ENCODE results near the gene POLR3E. TPM values are rescaled to one million over a fixed set of nuclear protein-coding genes. Genes with fewer than 3 reads are reported as not detected.
"Not testable (repeated sequence)": the region's sequence is repeated elsewhere in the genome, so short reads cannot be mapped to it uniquely, and the experiment has no call there.

The POLR3E gene
- total RNA-seq, 2 experiments from 2014 or later: 74.5 to 107 TPM

GRCh38 chr16:22366371-22366770 is 69.2 kb downstream of the POLR3E start:
- Histone ChIP-seq H3K27ac (ENCODE audit: low read depth, low read length, poor library complexity, severe bottlenecking) (no peak overlapping the region), H3K4me1 (ENCODE audit: insufficient read depth, low read length, poor library complexity, severe bottlenecking) (peaks cover 29% of the 10 kb centered on the region), H3K4me2 (ENCODE audit: low read length) (no peak overlapping the region), H4K20me1 (ENCODE audit: insufficient read depth, low read length) (peaks cover 10% of the 10 kb centered on the region; the same call in 1 of the 2 replicates), H2AFZ (ENCODE audit: low read length) (no peak overlapping the region), H3K36me3 (ENCODE audit: insufficient read depth, low read length) (peaks cover 91% of the 10 kb centered on the region), H3K79me2 (ENCODE audit: insufficient read depth, low read depth, low read length) (peaks cover 64% of the 10 kb centered on the region), H3K9me3 (ENCODE audit: low read length) (no peaks in the 10 kb centered on the region), H3K4me3 (ENCODE audit: low read depth, low read length, poor library complexity, severe bottlenecking) (no peak overlapping the region), H3K9me2 (ENCODE audit: insufficient read depth, low read length) (no peaks in the 10 kb centered on the region)
- BruUV-seq (replicated peaks): no TSS peak
- ChIA-PET POLR2A (no interaction called here), CTCF (ENCODE audit: unreplicated experiment) (no interaction called here)
- intact Hi-C loops (cut with micrococcal nuclease; ENCODE audit: unreplicated experiment): no loop called here
- TF ChIP-seq EZH2phosphoT487 (IDR thresholded peaks at IDR 0.05; ENCODE audit: borderline replicate concordance, low read depth, low read length): no peak
- no peak for TF ChIP-seq CTCF (conservative IDR thresholded peaks at IDR 0.05; ENCODE audit: low read length)
- DNase-seq (ENCODE audit: low spot score): no peak

GRCh38 chr16:22366889-22367288 is 69.7 kb downstream of the POLR3E start:
- DNase-seq (ENCODE audit: low spot score): no peak
- H3K9me2 ChIP-seq (ENCODE audit: insufficient read depth, low read length): no peaks in the 10 kb centered on the region
- ChIA-PET POLR2A (interaction anchor here (1.1 to 1.6 kb wide), 2 partner anchors 9 to 20 kb away, joined by 3 to 5 read pairs; no protein-coding TSS in a partner anchor), CTCF (ENCODE audit: unreplicated experiment) (no interaction called here)
- H3K9me3 ChIP-seq (ENCODE audit: low read length): no peaks in the 10 kb centered on the region
- BruUV-seq (replicated peaks): no TSS peak
- H2AFZ ChIP-seq (ENCODE audit: low read length): no peak overlapping the region
- peaks cover 35% of the 10 kb centered on the region for H3K4me1 ChIP-seq (ENCODE audit: insufficient read depth, low read length, poor library complexity, severe bottlenecking)
- H3K79me2 ChIP-seq (ENCODE audit: insufficient read depth, low read depth, low read length): peaks cover 69% of the 10 kb centered on the region
- no peak overlapping the region for H3K27ac ChIP-seq (ENCODE audit: low read depth, low read length, poor library complexity, severe bottlenecking)
- H3K4me3 ChIP-seq (ENCODE audit: low read depth, low read length, poor library complexity, severe bottlenecking): no peak overlapping the region
- intact Hi-C loops (cut with micrococcal nuclease; ENCODE audit: unreplicated experiment): no loop called here
- TF ChIP-seq CTCF (conservative IDR thresholded peaks at IDR 0.05; ENCODE audit: low read length) (no peak), EZH2phosphoT487 (IDR thresholded peaks at IDR 0.05; ENCODE audit: borderline replicate concordance, low read depth, low read length) (no peak)
- H3K36me3 ChIP-seq (ENCODE audit: insufficient read depth, low read length): peaks cover 93% of the 10 kb centered on the region
- H4K20me1 ChIP-seq (ENCODE audit: insufficient read depth, low read length): peaks cover 10% of the 10 kb centered on the region; the same call in 1 of the 2 replicates
- H3K4me2 ChIP-seq (ENCODE audit: low read length): no peak overlapping the region

- H3K27ac ChIP-seq (ENCODE audit: low read depth, low read length, poor library complexity, severe bottlenecking); BruUV-seq (replicated peaks); H3K9me3 ChIP-seq (ENCODE audit: low read length); CTCF ChIA-PET (ENCODE audit: unreplicated experiment); H3K4me3 ChIP-seq (ENCODE audit: low read depth, low read length, poor library complexity, severe bottlenecking); H2AFZ ChIP-seq (ENCODE audit: low read length); intact Hi-C loops (cut with micrococcal nuclease; ENCODE audit: unreplicated experiment); H3K9me2 ChIP-seq (ENCODE audit: insufficient read depth, low read length); DNase-seq (ENCODE audit: low spot score): not testable (repeated sequence)
- Histone ChIP-seq H3K79me2 (ENCODE audit: insufficient read depth, low read depth, low read length) (peaks cover 83% of the 10 kb centered on the region), H4K20me1 (ENCODE audit: insufficient read depth, low read length) (peaks cover 15% of the 10 kb centered on the region), H3K4me1 (ENCODE audit: insufficient read depth, low read length, poor library complexity, severe bottlenecking) (peaks cover 49% of the 10 kb centered on the region), H3K4me2 (ENCODE audit: low read length) (peak overlapping the region; percentile 72; the same call in 1 of the 2 replicates), H3K36me3 (ENCODE audit: insufficient read depth, low read length) (peaks cover 83% of the 10 kb centered on the region)
- POLR2A ChIA-PET: interaction anchor here (1.6 kb wide), 1 partner anchor 10 kb away, joined by 5 read pairs; no protein-coding TSS in a partner anchor
Measured at GRCh38 chr16:22368200-22368826, 71.1 kb downstream of the POLR3E start.

Measured in OCI-LY7 (cell line).